Activated CD4-positive, alpha-beta memory T cell treated with anti-CD3 and anti-CD28 coated beads, Interleukin-2, amount 10 ng/mL, durations not matched to agents 7 days and 5 days (primary cell): ENCODE data around the gene DYDC1. TPM values are rescaled to one million over a fixed set of nuclear protein-coding genes. Genes with fewer than 3 reads are reported as not detected.

ENCODE experiments used
- CTCF ChIA-PET: fragments of 350-600 bp; sonication (Branson Sonifier 250); formaldehyde crosslinking; loops from one replicate; lab custom pipeline; 2021; ENCODE audit warnings: antibody characterized with exemption, inconsistent platforms; lab: Charles Lee
- POLR2A ChIA-PET: fragments of 350-600 bp; sonication (Branson Sonifier 250); formaldehyde crosslinking; loops from one replicate; lab custom pipeline; 2021; ENCODE audit warnings: antibody characterized with exemption; lab: Charles Lee
- DNase-seq: peaks from one replicate; pipeline ENCODE4 v3.0.0-alpha.2; 2020
- H3K27ac Mint-ChIP-seq: one replicate; pipeline ENCODE4 v1.8.0; 2021; ENCODE audit warnings: mild to moderate bottlenecking, mixed read lengths
- H3K27me3 Mint-ChIP-seq: one replicate; pipeline ENCODE4 v1.8.0; 2021; ENCODE audit warnings: mixed read lengths
- H3K36me3 Mint-ChIP-seq: one replicate; pipeline ENCODE4 v1.8.0; 2021; ENCODE audit warnings: low read depth, mixed read lengths
- H3K4me1 Mint-ChIP-seq: one replicate; pipeline ENCODE4 v1.8.0; 2021; ENCODE audit warnings: mixed read lengths
- H3K4me3 Mint-ChIP-seq: one replicate; pipeline ENCODE4 v1.8.0; 2021; ENCODE audit warnings: mild to moderate bottlenecking, mixed read lengths
- H3K9me3 Mint-ChIP-seq: one replicate; pipeline ENCODE4 v1.8.0; 2021; ENCODE audit warnings: mixed read lengths
- total RNA-seq, 2 experiments: library from RNA; stranded (reverse); gene quantifications; one replicate each; pipeline ENCODE4 v1.2.3, GENCODE V29; 2021

The DYDC1 gene
- not detected for total RNA-seq

GRCh38 chr10:80356563-80356988 is at the start of gene DYDC1, which contains the start of gene DYDC2:
Gene DYDC1, minus strand, starts transcription at chr10:80356755. Its CDS starts 4,154 bp downstream, at chr10:80352601.
Gene DYDC2, plus strand, starts transcription at chr10:80356781. Its CDS starts 5,663 bp downstream, at chr10:80362444.
- no peak within 1 kb of the TSS for H3K27ac Mint-ChIP-seq
- H3K27me3 Mint-ChIP-seq, result peaks cover 47% of the 10 kb centered on the region
- H3K9me3 Mint-ChIP-seq, result no peaks in the 10 kb centered on the region
- ChIA-PET CTCF (interaction anchor here (1.1 kb wide), 1 partner anchor 22 kb away, joined by 3 read pairs; no protein-coding TSS in a partner anchor), POLR2A (no interaction called here)
- peak; percentile 39 for DNase-seq
- H3K4me1 Mint-ChIP-seq, result peaks cover 5% of the 10 kb centered on the region
- H3K4me3 Mint-ChIP-seq, result peak within 1 kb of the TSS; percentile 37
- H3K36me3 Mint-ChIP-seq, result no peaks in the 10 kb centered on the region

- Mint-ChIP-seq H3K4me3 (no peak overlapping the region), H3K9me3 (no peaks in the 10 kb centered on the region), H3K36me3 (no peaks in the 10 kb centered on the region), H3K4me1 (peaks cover 9% of the 10 kb centered on the region), H3K27ac (no peak overlapping the region), H3K27me3 (peaks cover 22% of the 10 kb centered on the region)
- no peak for DNase-seq
- ChIA-PET CTCF (interaction anchor here (1.2 to 2.0 kb wide), 3 partner anchors 17 to 99 kb away, joined by 3 to 9 read pairs (median 5); no protein-coding TSS in a partner anchor), POLR2A (no interaction called here)
Measured at GRCh38 chr10:80406204-80406603, 49.6 kb upstream of the DYDC1 start.

- H3K4me1 Mint-ChIP-seq, result peaks cover 9% of the 10 kb centered on the region
- no peak overlapping the region for H3K27ac Mint-ChIP-seq
- CTCF ChIA-PET, result interaction anchor here (1.2 to 2.0 kb wide), 3 partner anchors 17 to 100 kb away, joined by 3 to 9 read pairs (median 5); no protein-coding TSS in a partner anchor
- POLR2A ChIA-PET, result no interaction called here
- peaks cover 22% of the 10 kb centered on the region for H3K27me3 Mint-ChIP-seq
- H3K36me3 Mint-ChIP-seq, result no peaks in the 10 kb centered on the region
- DNase-seq, result no peak
- no peaks in the 10 kb centered on the region for H3K9me3 Mint-ChIP-seq
- no peak overlapping the region for H3K4me3 Mint-ChIP-seq
Measured at GRCh38 chr10:80405626-80406025, 49.1 kb upstream of the DYDC1 start.

- POLR2A ChIA-PET, result no interaction called here
Measured at GRCh38 chr10:80405035-80405434, 48.5 kb upstream of the DYDC1 start.

GRCh38 chr10:80400136-80400804 is 43.7 kb upstream of the DYDC1 start:
- ChIA-PET CTCF (no interaction called here), POLR2A (no interaction called here)
- Mint-ChIP-seq H3K27ac (no peak overlapping the region), H3K4me3 (no peak overlapping the region), H3K9me3 (no peaks in the 10 kb centered on the region), H3K4me1 (no peaks in the 10 kb centered on the region), H3K36me3 (no peaks in the 10 kb centered on the region), H3K27me3 (peaks cover 3% of the 10 kb centered on the region)
- DNase-seq, result no peak

More at GRCh38 chr10:80405035-80405434, 48.5 kb upstream of the DYDC1 start:
- Mint-ChIP-seq H3K27me3 (peaks cover 22% of the 10 kb centered on the region), H3K9me3 (no peaks in the 10 kb centered on the region), H3K4me3 (no peak overlapping the region), H3K36me3 (no peaks in the 10 kb centered on the region), H3K27ac (no peak overlapping the region), H3K4me1 (peaks cover 9% of the 10 kb centered on the region)
- CTCF ChIA-PET, result interaction anchor here (1.2 to 2.0 kb wide), 3 partner anchors 16 to 100 kb away, joined by 3 to 9 read pairs (median 5); no protein-coding TSS in a partner anchor
- DNase-seq, result no peak

GRCh38 chr10:80397014-80397413 is 40.5 kb upstream of the DYDC1 start:
- ChIA-PET POLR2A (no interaction called here), CTCF (no interaction called here)
- no peak overlapping the region for H3K4me3 Mint-ChIP-seq
- no peaks in the 10 kb centered on the region for H3K9me3 Mint-ChIP-seq
- no peaks in the 10 kb centered on the region for H3K36me3 Mint-ChIP-seq
- no peak overlapping the region for H3K27ac Mint-ChIP-seq
- no peaks in the 10 kb centered on the region for H3K4me1 Mint-ChIP-seq
- peaks cover 7% of the 10 kb centered on the region for H3K27me3 Mint-ChIP-seq
- DNase-seq, result no peak

GRCh38 chr10:80394358-80394916 is 37.9 kb upstream of the DYDC1 start:
- ChIA-PET POLR2A (no interaction called here), CTCF (interaction anchor here (0.9 kb wide), 1 partner anchor 111 kb away, joined by 3 read pairs; no protein-coding TSS in a partner anchor)
- H3K27me3 Mint-ChIP-seq, result peaks cover 7% of the 10 kb centered on the region
- DNase-seq, result no peak
- no peaks in the 10 kb centered on the region for H3K4me1 Mint-ChIP-seq
- no peak overlapping the region for H3K4me3 Mint-ChIP-seq
- no peaks in the 10 kb centered on the region for H3K36me3 Mint-ChIP-seq
- H3K27ac Mint-ChIP-seq, result no peak overlapping the region
- no peaks in the 10 kb centered on the region for H3K9me3 Mint-ChIP-seq

GRCh38 chr10:80392250-80392649 is 35.7 kb upstream of the DYDC1 start:
- Mint-ChIP-seq H3K9me3 (no peaks in the 10 kb centered on the region), H3K27me3 (peaks cover 9% of the 10 kb centered on the region), H3K4me3 (no peak overlapping the region), H3K4me1 (no peaks in the 10 kb centered on the region), H3K27ac (no peak overlapping the region), H3K36me3 (no peaks in the 10 kb centered on the region)
- DNase-seq, result no peak
- CTCF ChIA-PET, result interaction anchor here (1.0 kb wide), 1 partner anchor 14 kb away, joined by 4 read pairs; no protein-coding TSS in a partner anchor
- POLR2A ChIA-PET, result no interaction called here

- Mint-ChIP-seq H3K9me3 (no peaks in the 10 kb centered on the region), H3K4me1 (no peaks in the 10 kb centered on the region), H3K27ac (no peak overlapping the region), H3K36me3 (no peaks in the 10 kb centered on the region), H3K4me3 (no peak overlapping the region), H3K27me3 (peaks cover 8% of the 10 kb centered on the region)
- ChIA-PET POLR2A (no interaction called here), CTCF (interaction anchor here (1.3 kb wide), 1 partner anchor 115 kb away, joined by 3 read pairs; no protein-coding TSS in a partner anchor)
- DNase-seq, result no peak
Measured at GRCh38 chr10:80390740-80391139, 34.2 kb upstream of the DYDC1 start.

GRCh38 chr10:80382989-80383388 is 26.4 kb upstream of the DYDC1 start:
- Mint-ChIP-seq H3K9me3 (no peaks in the 10 kb centered on the region), H3K4me3 (no peak overlapping the region), H3K4me1 (peaks cover 12% of the 10 kb centered on the region), H3K36me3 (no peaks in the 10 kb centered on the region), H3K27me3 (peaks cover 10% of the 10 kb centered on the region), H3K27ac (no peak overlapping the region)
- peak; percentile 53 for DNase-seq
- POLR2A ChIA-PET, result interaction anchor here (0.6 kb wide), 2 partner anchors 151 to 885 kb away, joined by 3 read pairs; no protein-coding TSS in a partner anchor
- CTCF ChIA-PET, result interaction anchor here (0.6 to 2.2 kb wide), 12 partner anchors 12 to 636 kb away, joined by 3 to 16 read pairs (median 4); partner anchors contain the start of gene PRXL2A

GRCh38 chr10:80380185-80380584 is 23.6 kb upstream of the DYDC1 start:
- Mint-ChIP-seq H3K27me3 (peaks cover 12% of the 10 kb centered on the region), H3K36me3 (no peaks in the 10 kb centered on the region), H3K4me3 (no peak overlapping the region), H3K4me1 (peaks cover 12% of the 10 kb centered on the region), H3K9me3 (no peaks in the 10 kb centered on the region), H3K27ac (no peak overlapping the region)
- CTCF ChIA-PET, result interaction anchor here (0.7 to 1.8 kb wide), 5 partner anchors 58 to 1690 kb away, joined by 3 to 6 read pairs (median 3); no protein-coding TSS in a partner anchor
- DNase-seq, result no peak
- POLR2A ChIA-PET, result no interaction called here

GRCh38 chr10:80379701-80380100 is 23.1 kb upstream of the DYDC1 start:
- H3K36me3 Mint-ChIP-seq, result no peaks in the 10 kb centered on the region
- POLR2A ChIA-PET, result no interaction called here
- no peak for DNase-seq
- H3K27me3 Mint-ChIP-seq, result peaks cover 12% of the 10 kb centered on the region
- no peak overlapping the region for H3K4me3 Mint-ChIP-seq
- H3K9me3 Mint-ChIP-seq, result no peaks in the 10 kb centered on the region
- CTCF ChIA-PET, result interaction anchor here (0.7 to 1.8 kb wide), 4 partner anchors 58 to 1690 kb away, joined by 3 to 6 read pairs (median 4); no protein-coding TSS in a partner anchor
- no peak overlapping the region for H3K27ac Mint-ChIP-seq
- H3K4me1 Mint-ChIP-seq, result peaks cover 12% of the 10 kb centered on the region

- Mint-ChIP-seq H3K4me1 (peaks cover 4% of the 10 kb centered on the region), H3K36me3 (no peaks in the 10 kb centered on the region), H3K4me3 (no peak overlapping the region), H3K27ac (no peak overlapping the region), H3K9me3 (no peaks in the 10 kb centered on the region), H3K27me3 (peaks cover 9% of the 10 kb centered on the region)
- no peak for DNase-seq
- ChIA-PET CTCF (interaction anchor here (0.6 kb wide), 1 partner anchor 28 kb away, joined by 3 read pairs; no protein-coding TSS in a partner anchor), POLR2A (no interaction called here)
Measured at GRCh38 chr10:80373502-80373901, 16.9 kb upstream of the DYDC1 start.
